ENCODE data around the gene PFDN4.

PFDN4 gene

DNA sequence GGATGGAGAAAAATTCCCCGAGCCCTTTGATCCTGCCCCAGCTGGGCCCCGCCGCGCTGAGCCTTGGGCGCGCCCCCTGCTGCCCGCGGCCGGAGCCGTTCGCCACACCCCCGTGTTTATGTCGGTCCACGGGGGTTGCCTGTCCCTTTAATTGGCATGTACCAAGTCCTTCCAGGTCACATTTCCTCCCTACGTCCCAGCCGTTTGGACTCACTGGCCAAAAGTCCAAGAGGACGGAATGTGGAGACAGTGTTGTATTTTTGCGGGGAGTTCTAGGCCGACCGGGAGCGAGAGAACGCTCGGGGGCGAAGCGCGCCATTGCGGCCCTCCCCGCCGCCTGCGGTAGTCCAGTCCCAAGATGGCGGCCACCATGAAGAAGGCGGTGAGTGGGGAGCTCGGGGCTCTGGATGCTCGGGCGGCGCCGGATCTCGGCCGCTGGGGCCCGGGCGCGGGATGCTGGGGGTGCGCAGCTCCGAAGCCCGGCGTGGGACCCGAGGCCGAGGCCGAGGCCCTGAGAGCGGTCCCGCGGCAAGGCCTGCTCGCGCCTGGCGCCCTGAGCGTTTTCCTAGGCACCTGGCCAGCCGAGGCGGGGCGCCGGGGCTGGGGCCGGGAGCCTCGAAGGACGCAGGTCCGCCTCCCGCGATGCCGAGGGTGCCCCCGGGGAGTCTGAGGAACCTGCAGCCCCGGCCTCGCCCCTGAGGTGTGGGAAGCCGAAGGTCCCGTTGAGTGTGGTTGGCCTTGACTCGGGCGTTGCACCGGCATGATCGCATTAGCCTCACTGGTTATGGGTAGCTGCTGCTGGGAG is at the start of gene PFDN4:
Gene PFDN4 (plus strand): TSS at position 345 of the 805 bp plus-strand sequence. CDS start 14 bp downstream, at position 359.
- DNase-seq (ENCODE audit: low read depth in 2 of 2), result peak; percentile 62 to 74

GRCh38 chr20:54158226-54158625 is 49.7 kb upstream of the PFDN4 start:
- no peak for DNase-seq (ENCODE audit: low read depth in 2 of 2)

DNA sequence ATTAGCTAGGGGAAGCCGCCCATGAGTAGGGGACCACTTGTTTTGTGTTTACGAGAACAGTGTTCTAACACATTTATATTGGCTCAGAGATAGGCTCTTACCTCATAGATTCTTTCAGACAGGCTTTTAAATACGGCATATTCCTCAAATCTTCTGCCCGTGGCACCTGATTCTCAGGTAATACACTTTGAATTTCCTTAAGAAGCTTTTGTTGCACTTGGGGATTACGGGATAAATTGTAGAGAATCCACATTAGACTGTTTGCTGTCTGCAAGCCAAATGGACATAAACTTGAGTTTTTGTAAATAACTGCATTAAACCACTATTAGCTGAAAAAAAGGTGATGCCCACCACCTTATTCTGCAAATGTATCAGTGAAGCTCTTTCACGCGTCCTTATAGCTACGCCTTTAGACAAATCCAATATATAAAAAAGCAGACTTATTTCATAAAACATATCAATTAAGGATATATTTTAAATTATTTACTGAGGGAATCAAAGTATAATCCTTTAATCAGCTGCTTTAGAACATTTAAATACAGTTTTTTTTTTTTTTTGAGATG is 49.0 kb upstream of the PFDN4 start:
- no peak for DNase-seq (ENCODE audit: low read depth in 2 of 2)

- no peak for DNase-seq (ENCODE audit: low read depth in 2 of 2)
Observed at GRCh38 chr20:54160065-54161007, 47.6 kb upstream of the PFDN4 start.

- DNase-seq (ENCODE audit: low read depth in 2 of 2), result no peak
Observed at GRCh38 chr20:54161008-54161820, 46.7 kb upstream of the PFDN4 start.

DNA sequence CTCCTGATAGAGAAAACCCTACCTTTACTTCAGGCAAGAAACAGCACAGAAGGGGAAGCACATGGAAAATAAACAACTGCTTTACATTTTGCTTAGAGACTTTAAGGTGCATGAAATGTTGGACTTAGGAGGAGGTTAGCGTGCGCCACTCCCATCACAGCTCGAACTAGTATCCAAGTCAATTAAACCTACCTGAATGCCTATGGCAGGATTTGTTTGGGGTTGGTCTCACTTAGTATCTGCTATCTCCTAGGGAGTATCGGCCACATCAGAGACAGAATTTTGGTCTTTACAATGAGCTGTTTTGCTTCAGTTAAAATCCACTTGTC is 46.1 kb upstream of the PFDN4 start:
- no peak for DNase-seq (ENCODE audit: low read depth in 2 of 2)

DNA sequence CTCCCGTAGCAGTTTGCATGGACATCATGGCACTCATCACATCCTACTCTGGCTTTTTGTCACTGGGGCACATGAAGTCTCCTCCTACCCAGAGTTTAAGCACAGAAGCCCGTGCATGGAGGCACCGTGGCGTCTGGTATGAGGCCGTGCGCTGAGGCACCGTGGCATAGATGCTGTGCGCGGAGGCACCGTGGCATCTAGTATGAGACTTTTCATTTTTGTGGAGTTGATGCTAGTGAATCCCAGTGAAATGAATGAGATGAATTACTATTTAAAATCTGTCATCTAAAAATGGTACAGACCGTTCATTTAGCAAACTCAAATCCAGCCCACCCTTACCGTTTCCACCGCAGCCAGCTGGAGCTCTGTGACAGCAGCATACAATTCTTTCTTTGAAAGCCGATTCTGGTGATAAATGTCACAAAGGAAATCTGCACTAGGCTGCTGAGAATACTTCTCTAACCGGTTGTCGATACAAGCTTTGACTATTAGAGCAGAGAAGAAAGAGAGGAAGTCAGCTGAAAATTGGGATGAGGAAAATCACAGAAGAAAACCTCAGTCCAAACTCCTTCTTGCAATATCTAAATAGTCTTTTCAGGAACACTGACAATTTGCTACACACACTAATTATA is 45.4 kb upstream of the PFDN4 start:
- no peak for DNase-seq (ENCODE audit: low read depth in 2 of 2)

- DNase-seq (ENCODE audit: low read depth in 2 of 2), result no peak
Observed at GRCh38 chr20:54163402-54163801, 44.5 kb upstream of the PFDN4 start.

DNA sequence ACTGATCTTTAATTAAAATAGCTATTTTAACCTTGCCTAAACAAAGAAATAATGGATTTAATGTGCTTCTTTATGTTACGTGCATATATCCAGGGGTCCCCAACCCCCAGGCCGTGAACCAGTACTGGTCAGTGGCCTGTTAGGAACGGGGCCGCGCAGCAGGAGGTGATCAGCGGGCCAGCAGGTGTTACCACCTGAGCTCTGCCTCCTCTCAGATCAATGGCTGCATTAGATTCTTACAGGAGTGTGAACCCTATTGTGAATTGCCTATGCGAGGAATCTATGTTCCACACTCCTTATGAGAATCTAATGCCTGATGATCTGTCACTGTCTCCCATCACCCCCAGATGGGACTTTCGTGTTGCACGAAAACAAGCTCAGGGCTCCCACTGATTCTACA is 42.9 kb upstream of the PFDN4 start:
- no peak for DNase-seq (ENCODE audit: low read depth in 2 of 2)

DNA sequence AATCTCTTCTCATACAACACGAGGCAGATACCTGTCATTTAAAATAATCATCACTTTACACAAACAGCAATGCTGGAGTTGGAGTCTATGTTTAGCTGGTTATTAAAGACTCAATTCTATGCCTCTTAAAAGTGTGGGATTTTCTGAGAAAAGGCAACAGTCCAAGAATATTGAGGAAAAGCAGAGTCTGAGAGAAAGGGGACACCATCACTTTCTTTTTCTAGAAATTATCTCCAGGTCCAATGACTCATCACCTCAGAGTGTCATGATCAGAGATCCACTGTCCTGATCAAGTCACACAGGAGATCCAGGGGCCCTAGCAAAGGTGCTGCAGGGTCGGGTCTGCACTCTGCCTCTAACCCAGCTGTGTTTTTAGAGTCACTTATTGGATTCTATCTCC is 42.1 kb upstream of the PFDN4 start:
- DNase-seq (ENCODE audit: low read depth in 2 of 2), result no peak

DNA sequence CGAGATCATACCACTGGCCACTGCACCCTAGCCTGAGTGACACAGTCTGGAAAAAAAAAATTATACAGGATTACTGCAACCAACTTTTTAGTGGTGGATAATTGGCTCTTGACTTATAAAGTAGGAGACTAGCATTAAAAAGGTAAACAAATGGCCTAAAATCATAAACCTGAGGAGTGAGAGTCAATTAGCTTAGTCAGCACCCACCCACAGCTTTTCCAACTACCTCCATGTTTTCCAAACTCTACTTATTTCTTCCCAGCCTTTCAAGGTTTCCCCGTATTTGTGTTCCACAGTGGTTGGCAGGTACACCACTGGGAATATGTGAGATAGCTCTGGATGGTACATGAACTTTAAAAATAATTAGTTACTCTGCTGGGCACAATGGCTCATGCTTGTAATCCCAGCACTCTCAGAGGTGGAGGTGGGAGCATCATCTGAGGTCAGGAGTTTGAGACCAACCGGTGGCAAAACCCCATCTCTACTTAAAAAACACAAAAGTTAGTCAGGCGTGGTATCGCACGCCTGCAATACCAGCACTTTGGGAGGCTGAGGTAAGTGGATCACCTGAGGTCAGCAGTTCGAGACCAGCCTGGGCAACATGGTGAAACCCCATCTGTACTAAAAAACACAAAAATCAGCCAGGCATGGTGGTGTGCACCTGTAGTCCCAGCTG is 40.8 kb upstream of the PFDN4 start:
- DNase-seq (ENCODE audit: low read depth in 2 of 2), result no peak

GRCh38 chr20:54167909-54168872 is 39.7 kb upstream of the PFDN4 start:
- no peak for DNase-seq (ENCODE audit: low read depth in 2 of 2)

GRCh38 chr20:54168961-54169862 is 38.7 kb upstream of the PFDN4 start:
- no peak for DNase-seq (ENCODE audit: low read depth in 2 of 2)

GRCh38 chr20:54170026-54170471 is 37.8 kb upstream of the PFDN4 start:
- DNase-seq (ENCODE audit: low read depth in 2 of 2), result no peak

GRCh38 chr20:54170963-54171362 is 36.9 kb upstream of the PFDN4 start:
- no peak for DNase-seq (ENCODE audit: low read depth in 2 of 2)

- DNase-seq (ENCODE audit: low read depth in 2 of 2), result no peak
Observed at GRCh38 chr20:54172532-54172855, 35.4 kb upstream of the PFDN4 start.

GRCh38 chr20:54172856-54173652 is 34.8 kb upstream of the PFDN4 start:
- DNase-seq (ENCODE audit: low read depth in 2 of 2), result no peak

All from stimulated activated CD4-positive, alpha-beta T cell treated with anti-CD3 and anti-CD28 coated beads, Interleukin-1b, Interleukin-23, amount 100 ng/mL, for 4 hours (primary cell).